IPS DF 4.7 (cell line): Measurements from ENCODE around the gene SP4.

Experiments
- DNase-seq: peaks from one replicate; pipeline ENCODE4 v3.0.0-alpha.2; 2013; ENCODE audit warnings: low spot score; ENCODE audit errors: extremely low read depth

SP4 gene

DNA sequence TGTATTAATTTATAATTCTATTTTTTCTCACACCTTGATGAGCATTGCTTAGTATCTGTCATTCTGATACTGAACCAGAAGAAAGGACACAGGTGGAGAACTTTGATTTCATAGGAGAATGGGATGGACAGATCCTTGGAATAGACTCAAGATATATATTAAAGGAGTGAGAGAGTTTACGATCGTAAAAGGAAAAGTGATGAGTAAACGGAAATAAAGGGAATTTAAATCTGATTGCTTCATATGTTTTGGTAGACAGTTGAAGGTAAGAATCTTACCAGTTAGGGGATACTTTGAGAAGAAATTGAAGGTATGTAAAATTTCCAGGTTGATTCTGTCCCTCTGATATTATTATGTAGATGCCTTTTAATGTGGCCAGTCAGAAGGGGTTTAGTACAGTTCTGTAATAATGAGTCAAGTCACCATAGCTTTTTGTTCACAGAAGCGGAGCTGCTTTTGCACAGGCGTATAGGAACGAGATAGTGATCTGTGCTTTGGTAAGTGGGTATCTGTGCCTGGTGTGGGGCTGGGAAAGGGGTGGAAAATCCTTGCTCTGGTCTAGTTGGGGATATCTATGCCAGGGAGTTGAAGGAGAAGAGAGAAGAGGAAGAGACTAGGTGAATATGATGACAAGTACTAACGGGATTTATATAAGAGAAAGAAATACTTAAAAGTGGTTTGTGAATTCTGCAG is 15.4 kb downstream of the SP4 start:
- DNase-seq = no peak

DNA sequence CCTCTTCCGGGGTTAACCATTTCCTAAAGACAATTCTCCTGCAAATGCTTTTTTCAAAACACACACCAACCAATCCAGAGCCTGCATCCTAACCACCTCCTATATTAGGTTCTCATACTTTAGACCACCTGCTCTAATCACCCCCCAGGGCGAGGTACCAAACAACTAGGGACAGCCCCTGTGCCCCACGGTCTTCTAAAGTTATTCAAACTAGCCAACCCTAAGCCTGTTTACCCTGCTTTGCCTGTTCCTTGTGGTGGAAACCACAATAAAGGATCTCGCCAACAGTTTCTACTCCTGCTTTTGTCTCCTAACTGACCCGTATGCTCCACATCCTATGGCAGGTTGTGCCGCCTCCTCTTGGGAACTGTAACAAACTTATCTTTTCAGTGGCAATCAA is 21.1 kb downstream of the SP4 start:
- DNase-seq = no peak

DNA sequence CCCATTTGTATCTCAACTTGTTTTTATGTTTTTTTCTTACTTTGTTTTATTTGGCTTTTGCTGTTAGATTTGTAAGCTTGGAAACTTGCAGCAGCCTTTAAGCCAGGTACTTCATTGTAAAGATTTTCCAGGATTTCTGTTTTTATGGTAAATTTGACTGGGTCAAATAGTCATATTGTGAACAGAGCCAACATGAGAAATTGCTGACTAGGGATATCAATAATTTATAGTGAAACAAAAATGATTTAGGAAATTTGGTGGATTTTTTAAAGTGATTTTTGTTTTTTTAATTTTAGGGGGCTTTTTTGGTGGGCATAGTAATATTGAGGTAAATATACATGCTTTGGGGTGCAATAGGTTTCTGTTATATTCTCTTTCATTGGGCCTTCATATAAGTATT is 22.2 kb downstream of the SP4 start:
- DNase-seq = no peak

DNA sequence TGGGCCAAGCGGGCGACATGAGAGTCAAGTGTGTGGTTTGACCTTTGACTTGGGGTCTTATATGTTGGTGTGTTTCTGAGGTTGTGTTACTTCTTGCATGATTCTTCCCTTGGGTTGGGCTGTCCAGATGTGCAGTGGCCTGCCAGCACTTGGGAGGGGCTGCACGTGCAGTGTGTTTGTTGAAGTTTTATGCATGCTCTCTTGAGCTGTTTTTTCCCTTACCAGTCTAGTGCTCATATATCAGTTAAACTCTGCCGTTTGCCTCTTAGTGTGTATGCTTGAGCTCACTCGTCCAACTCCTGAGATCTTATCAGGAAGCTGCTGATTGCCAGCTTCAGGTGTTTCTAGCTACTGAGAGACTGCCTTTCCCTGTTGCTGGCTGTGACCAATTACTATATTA is 23.1 kb downstream of the SP4 start:
- no peak for DNase-seq

DNA sequence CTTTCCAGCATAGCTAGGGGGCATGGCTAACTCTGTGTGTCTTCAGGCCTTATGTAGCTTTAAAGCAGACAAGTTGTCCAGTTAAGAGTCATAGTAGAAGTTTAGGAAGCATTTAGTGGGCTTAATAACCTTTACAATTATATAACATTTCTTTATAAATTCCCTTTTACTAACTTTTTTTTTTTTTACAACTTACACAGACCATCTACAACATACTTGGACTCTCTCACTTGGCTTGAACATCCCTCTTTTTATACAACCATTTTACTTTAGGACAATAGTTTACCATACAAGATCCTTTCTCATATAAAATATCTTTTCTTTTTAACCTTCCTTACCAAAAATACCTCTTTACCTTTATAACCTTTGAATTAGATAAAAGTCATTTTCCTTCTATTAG is 26.3 kb downstream of the SP4 start:
- DNase-seq = no peak

DNA sequence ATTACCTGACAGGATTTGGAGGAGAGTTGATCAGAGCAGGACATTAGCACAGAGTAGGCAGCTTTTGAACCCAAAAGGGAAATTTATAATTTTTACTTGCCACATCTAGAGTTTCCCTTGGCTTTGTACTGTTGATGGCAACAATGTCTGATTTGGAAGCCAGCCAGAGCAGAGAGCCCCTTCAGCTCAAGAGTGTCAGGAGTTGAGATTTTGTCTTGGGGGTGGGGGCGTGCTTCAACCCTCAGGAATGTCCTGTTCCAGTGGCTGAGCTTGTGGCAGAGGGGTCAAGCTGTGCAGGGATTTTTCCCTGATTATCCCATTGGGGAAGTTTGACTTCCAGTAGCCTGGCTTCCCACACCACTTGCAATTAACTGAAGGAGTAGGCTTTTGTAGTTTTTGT is 27.0 kb downstream of the SP4 start:
- DNase-seq = no peak

DNA sequence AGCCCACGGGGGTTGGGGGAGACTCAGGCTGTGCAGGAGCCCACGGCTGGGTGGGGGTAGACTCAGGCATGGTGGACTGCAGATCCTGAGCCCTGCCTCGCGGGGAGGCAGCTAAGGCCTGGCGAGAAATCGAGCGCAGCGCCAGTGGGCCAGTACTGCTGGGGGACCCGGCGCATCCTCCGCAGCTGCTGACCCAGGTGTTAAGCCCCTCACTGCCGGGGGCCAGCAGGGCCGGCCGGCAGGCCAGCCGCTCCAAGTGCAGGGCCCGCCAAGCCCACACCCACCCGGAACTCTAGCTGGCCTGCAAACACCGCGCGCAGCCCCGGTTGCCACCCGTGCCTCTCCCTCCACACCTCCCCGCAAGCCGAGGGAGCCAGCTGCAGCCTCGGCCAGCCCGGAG is 33.4 kb downstream of the SP4 start:
- DNase-seq = no peak

DNA sequence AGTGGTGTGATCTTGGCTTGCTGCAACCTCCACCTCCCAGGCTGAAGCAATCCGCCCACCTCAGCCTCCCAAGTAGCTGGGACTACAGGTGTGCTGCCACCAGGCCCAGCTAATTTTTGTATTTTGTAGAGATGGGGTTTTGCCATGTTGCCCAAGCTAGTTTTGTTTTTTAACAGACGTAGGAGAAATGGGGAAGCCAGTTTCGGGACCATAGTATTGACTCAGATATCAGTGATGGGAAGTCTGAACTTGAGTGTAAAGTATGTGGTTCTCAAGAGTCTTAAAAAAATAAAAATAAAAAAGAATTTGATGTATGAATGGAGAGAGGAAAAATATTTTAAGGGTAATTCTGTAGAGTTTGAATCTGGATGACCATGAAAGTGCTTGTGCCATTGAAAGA is 34.2 kb downstream of the SP4 start:
- DNase-seq = no peak

DNA sequence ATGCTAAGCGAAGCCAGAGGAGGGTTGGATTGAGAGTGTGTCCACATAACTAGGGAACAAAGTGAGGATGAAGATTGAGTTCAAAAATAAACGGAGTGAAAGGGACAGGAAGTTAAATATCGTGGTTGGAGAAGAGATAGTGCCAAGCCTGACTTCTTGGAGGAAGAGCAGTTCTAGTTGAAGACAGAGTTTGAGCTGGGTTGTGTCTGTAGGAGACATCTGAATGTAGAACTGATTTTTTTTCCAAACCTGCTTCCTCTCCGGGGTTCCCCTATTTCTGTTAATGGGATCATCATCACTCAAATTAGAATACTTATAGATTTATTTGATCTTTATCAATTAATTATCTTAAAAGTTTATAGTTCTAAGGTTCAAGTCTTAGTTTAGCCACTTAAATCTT is 35.6 kb downstream of the SP4 start:
- no peak for DNase-seq

DNA sequence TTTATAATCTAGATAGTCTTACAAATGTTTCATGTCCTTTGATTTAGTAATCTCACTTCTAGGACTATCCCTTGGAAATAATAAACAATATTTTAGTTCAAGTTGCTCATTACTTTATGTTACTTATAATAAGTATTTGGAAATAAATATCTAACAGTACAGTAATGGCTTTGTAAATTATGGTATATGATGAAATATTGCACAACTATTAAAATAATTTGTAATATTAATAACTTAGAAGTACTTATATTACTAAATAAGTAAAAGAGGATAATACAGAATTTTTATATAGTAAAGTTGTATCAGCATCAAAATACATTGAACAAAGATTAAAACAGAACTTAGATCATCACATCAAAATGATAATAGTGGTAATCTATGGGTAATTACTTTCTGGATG is 41.1 kb downstream of the SP4 start:
- DNase-seq = no peak

DNA sequence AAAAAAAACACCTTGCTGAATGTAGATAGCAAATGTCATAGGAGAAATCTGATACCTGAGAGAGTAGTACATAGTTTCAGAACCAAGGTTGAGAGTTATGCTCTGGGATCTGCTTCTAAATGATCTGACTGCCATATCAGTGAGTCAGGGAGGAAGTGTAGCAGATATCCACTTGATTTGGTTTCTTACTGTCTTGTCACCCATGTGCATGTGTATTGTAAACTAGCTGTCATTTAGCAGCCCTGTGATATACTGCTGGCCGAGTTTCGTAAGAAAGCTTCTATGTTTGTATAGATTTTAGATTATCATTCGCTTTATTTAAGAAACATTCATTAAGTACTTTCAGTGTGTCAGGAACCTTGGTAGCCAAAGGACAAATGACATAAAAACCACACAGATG is 42.0 kb downstream of the SP4 start:
- no peak for DNase-seq

DNA sequence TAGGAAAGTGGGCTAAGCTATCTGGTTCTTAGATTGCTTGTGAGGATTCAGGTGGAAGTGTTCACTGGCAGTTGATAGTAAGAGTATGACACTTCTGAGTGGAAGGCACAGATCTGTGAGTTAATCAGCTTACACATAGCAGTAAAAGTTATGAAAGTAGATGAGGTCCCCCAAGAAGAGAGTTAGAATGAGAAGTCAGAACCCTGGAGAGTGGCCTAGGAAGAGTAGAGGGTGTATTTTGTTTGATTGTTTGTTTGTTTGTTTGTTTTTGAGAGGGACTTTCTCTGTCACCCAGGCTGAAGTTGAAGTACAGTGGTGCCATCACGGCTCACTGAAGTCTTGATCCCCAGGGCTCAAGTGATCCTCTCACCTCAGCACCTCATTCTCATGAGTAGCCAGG is 44.1 kb downstream of the SP4 start:
- DNase-seq = no peak

DNA sequence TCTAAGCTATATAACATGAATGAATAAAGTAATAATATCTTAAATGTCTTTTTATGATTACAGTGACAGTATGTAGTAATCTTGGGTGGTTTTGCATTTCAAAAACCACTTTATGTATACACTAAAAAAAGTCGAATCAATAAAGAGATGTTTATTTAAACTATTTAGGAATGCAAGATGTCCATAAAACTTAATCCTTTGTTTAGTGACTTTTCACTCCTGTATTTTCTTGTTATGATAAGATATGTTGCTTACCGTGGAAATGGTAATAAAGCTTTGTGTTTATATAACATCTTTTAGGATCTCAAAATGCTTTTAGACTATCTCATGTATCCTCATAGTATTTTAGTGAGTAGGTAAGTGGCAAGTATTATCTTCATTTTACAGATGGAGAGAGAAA is 48.5 kb downstream of the SP4 start:
- no peak for DNase-seq

DNA sequence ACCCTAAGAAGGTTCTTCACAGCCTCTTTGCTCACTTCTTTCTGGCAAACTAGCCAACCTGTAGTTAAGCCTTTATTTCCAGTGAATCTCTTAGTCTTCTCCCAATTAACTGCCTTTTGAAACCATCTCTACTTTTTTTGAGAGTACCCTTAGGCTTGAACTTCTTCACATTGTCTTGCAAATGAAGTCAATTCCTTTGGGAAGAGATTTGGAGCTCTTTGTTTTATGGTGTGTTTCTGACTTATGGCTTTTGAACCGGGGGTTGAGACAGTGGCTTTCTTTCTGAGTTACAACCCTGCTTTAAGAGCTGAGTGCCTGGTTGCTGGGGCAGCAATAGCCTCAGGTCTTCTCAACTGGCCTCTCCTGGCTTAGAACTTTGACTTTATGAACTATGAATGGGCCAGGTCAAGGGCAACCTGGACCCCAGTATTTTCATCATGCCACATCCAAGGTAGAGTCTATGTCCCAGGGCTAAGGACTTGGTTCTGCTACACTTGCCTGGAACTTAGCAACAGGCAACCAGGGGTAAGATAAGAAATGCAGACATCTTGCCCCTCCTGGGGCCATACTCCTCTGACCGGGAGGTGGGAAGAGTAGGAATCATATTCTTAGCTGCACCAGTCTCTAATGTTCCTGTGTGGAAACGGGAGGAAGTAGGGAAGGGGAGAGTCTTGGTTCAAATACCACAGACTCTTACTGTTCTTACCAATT is 53.0 kb downstream of the SP4 start:
- DNase-seq = no peak

DNA sequence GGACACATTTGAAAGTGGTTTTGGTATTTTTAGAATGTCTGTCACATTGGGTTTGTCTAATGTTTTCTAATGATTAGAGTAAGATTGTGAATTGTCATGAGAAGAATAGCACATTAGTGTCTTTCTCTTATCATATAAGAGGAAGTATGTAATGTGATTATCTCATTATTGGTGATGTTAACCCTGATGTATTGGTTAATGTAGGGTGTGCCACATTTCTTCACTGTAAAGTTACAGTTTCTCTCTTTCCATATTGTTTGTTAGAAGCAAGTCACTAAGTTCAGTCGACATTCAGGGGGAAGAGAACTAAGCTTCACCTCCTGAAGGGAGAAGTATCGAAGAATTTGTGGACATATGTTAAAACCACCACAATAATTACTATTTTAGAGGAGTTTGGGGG is 58.6 kb downstream of the SP4 start:
- no peak for DNase-seq

DNA sequence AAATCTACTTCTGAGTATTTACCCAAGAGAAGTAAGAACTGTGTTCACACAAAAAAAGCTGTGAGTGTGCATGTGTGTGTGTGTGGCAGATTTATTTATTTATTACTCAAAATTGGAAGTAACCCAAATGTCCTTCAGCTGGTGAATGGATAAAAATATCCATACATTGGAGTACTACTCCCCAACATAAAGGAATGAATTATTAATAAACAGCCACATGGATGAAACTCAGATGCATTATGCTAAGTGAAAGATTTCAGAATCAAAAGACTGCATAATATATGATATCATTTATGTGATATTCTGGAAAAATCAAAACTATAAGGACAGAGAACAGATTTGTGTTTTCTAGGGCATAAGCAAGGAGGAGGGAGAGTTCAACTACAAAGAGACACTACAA is 67.8 kb downstream of the SP4 start:
- DNase-seq = no peak

DNA sequence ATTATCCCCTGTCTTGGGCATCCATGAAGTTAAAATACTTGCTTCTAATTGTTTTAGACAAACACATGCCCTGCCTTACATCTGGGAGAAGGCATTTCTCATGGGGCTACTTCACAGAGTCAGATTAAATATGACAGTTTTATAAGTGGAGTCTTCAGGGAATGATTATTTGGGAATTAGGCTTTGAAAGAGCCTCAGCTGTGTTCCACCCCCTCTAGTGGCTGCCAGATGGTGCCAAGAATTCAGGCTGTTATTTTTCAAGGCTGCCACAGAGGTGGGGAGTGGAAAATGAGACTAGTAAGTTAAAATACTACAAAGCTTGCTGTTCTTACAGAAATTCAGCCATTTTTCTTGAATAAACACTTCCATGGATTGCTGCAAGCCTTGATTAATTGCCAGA is 69.2 kb downstream of the SP4 start:
- DNase-seq = no peak

DNA sequence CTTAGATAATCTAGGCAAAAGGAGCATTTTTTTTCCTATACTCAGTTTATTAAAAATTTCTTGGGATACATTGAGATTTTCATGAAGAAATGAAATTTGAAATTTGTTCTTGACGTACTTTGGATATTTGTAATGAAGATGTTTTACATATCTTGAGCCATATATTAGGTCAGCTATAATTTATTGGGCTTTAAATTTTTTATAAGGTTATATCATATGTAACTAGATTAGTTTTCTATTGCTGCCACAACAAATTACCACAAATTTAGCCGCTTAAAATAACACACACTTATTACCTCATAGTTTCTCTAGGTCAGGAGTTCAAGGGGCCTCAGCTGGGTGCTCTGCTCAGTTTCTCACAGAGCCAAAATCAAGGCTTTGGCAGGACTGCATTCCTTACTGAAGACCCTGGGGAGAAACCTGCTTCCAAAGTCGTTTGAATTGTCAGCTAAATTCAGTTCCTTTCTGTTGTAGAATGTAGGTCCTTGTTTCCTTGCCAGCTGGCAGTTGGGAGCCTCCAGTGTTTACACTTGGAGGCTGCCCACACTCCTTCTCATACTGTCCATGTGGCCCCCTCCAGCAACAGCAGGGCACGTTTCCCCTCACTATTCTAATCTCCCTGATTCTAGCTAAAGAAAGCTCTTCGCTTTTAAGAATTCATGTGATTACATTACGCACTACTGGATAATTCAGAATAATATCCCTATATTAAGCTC is 72.4 kb downstream of the SP4 start:
- DNase-seq = no peak

DNA sequence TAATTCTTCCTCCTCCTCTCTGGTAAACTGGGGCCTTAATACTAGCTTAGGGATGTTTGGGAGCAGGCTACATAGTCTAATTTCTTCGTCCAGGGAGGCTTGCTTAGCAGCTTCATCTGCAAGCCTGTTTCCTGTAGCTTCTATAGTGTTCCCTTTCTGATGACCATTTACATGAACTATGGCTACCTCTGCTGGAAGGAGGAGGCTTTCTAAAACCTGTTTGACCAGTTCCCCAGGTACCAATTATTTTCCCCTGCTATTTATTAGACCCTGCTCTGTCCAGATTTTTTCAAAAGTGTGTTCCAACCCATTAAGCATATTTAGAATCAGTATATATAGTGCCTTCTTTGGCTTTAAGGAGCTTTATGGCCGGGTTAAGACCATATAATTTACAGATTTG is 76.1 kb downstream of the SP4 start:
- no peak for DNase-seq

DNA sequence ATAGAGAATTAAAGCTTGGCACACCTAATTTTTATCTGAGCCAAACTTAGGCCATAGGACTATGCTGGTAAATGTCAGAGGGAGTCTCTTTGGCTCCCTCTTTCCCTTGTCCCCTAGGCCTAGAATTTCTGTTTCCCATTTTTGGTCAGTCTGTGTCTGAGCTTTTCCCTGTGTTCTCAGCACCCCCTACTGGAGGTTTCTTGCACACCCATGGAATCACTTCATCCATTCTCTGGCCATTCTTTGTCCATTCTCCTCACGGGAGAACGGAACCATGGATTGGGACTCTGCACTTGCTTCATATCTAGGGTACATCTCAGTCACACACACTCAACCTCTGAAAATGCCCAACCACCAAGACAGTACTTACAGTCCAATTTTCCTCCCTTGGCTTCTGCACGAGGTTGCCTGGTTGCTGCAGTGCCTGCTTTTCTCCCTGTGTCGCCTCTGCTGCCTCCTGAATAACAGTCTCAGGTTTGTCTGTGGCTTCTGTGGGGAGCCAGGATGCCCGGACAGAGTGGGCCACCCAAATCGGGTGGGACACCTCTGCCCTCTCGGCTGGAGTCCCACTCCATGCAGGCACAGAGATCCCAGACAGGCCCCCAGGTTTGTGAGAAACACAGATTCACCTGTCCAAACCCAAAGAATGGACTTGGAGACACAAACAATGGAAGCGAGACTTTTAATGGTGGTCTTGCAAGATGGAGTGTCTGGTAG is 79.9 kb downstream of the SP4 start:
- peak; percentile 66 for DNase-seq

DNA sequence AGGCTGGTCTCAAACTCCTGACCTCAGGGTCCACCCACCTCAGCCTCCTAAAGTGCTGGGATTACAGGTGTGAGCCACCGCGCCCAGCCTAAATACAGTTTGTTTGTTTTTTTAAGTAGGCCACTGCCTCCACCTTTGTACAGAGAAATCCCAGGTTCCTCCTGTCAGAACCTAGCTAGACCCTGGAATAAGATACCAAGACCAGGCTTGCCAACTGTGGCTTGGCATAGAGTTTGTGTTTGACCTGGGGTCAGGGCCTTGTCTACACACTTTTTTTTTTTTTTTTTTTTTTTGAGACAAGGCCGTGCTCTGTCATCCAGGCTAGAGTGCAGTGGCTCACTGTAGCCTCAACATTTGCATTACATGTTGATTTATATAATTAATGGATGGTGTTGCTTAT is 80.7 kb downstream of the SP4 start:
- no peak for DNase-seq

DNA sequence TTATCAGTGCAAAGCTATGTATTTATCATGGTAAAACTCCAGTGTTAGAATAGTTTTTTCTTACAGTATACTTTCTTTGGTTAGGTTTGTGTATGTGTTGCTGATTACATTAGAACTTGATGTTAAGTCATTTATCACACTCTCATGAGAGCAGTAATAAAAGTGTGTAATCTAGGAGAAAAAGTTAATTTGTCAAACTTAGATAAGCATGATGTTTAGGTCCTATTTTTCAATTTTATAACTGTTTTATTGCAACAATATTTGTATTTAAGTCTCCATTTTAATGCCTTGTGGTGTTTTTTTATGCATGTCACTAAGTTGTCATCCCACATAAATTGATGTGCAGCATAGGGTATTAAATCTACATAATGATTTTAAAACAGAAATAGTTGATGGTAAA is 86.2 kb downstream of the SP4 start:
- no peak for DNase-seq
